ENCODE measurements around the gene METTL22.

METTL22 gene, protein sequence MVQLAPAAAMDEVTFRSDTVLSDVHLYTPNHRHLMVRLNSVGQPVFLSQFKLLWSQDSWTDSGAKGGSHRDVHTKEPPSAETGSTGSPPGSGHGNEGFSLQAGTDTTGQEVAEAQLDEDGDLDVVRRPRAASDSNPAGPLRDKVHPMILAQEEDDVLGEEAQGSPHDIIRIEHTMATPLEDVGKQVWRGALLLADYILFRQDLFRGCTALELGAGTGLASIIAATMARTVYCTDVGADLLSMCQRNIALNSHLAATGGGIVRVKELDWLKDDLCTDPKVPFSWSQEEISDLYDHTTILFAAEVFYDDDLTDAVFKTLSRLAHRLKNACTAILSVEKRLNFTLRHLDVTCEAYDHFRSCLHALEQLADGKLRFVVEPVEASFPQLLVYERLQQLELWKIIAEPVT

DNA sequence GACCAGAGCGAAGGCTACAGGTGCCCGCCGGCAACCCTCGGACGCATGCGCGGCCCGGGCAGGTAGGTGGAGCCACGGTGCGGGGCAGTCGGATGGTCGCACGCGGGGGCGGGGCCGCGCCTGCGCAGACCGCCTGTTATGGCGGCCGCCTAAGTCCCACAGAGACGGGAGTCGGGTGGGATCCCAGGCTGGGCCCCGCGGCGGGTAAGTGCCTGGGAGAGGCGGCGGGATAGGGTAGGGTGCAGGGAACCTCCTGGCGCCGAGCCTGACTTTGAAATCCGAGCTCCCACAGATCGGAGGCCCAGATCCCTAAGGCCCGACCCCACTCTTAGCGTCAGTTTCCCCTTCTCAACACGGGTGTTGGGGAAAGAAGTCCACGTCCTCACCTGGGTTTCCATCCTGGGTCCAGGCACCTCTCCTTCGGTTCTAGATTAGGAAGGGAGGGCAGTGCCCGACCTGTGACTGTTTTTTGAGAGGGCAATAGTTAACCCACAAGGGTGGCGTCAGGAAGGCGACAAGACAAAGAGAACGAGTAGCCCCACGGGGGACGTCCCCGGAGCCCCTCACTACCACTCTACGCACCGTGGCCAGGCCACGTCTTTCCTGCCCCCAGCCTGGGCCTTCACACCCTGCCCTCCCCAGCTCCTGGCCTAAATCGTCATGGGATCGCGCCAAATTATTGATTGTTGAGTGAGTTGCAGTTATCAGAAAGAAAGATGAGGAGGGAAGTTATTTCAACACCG, at the start of gene METTL22:
Gene METTL22, plus strand, starts transcription at position 127 of the 743 bp plus-strand sequence. CDS start 3,968 bp downstream, outside the sequence.
- DNase-seq = peak; percentile 86

DNA sequence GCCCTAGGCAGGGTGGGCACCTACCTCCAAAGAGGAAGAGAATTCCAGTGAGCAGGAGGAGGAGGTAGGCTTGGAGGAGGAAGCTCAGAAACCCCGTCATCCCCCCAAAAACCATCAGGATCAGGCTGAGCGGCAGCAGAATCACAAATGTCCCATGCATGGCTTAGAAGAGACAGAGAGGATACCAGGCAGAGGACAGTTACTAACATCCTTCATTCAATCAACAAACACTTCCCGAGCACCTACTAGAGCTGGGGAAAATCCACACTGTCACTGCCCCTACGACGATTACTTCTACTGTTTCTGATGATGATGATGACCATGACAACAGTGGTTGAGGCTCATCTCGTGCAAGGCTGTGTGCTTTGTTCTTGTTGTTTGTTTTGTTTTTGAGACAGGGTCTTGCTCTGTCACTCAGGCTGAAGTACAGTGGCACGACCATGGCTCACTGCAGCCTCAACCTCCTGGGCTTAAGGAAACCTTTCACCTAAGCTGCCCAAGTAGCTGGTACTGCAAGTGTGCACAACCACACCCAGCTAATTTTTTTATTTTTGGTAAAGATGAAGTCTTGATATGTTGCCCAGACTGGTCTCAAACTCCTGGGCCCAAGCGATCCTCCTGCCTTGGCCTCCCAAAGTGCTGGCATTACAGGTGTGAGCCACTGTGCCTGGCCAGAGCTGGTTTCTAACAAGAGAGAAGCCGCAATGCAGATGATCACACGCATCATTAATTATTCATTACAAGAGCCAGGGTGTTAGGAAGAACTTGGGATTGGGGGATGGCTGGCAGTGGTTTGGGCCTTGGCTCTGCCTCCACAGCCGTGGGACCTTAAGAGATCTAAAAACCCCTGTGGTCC, 49.2 kb upstream of the METTL22 start:
- DNase-seq = no peak

DNA sequence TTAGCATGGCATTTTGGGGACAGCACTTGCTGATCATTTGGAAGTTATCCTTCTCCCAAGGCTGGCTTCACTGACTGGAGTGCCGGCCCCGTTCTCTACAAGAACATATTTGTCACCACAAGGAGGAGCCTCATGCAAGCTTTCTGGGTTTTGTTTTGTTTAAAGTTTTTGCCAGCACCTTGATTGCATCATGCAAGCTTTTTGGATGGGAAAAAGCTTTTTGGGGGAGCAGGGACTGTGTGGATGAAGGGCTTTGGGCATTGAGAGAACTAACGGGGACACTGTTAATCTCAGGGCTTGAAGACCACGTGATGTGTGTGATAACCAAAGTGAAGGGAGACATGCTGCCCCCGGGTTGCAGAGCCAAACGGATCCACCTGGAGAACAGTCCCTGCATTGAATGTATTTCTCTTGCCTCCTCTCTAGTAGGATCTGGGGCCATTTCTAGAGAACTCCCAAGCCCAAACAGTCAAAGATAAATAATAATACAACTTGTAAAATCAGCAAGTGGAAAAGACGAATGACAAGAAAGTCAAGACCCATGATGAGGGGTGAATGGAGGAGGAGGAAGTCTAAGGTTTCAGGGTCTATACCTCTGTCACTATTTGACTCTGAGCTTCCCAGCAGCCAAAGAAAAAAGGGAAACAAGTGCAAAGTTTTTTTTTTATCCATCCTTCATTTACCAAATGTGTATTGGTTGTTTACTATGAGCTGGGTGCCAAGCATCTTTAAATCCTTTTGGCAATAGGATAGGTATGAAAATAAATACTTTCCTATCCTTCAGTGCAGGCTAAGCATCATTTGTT, 48.4 kb upstream of the METTL22 start:
- DNase-seq = no peak

DNA sequence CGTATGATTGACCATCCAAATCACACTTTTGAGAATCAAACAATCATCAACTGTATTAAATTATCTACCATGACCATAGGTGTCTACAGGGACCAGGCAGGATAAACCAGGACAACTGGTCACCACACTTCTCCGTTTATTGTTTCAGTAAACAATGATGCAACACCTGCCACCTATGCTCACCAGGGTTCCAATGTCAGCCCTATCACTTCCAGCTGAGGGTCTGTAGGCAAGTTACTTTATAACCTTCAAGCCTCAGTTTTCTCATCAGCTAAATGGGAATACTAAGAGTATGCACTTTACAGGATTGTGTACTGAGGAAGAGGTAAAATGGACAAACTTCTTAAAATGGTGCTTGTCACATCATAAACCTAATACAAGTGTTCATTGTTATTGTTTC, 46.1 kb upstream of the METTL22 start:
- DNase-seq = no peak

DNA sequence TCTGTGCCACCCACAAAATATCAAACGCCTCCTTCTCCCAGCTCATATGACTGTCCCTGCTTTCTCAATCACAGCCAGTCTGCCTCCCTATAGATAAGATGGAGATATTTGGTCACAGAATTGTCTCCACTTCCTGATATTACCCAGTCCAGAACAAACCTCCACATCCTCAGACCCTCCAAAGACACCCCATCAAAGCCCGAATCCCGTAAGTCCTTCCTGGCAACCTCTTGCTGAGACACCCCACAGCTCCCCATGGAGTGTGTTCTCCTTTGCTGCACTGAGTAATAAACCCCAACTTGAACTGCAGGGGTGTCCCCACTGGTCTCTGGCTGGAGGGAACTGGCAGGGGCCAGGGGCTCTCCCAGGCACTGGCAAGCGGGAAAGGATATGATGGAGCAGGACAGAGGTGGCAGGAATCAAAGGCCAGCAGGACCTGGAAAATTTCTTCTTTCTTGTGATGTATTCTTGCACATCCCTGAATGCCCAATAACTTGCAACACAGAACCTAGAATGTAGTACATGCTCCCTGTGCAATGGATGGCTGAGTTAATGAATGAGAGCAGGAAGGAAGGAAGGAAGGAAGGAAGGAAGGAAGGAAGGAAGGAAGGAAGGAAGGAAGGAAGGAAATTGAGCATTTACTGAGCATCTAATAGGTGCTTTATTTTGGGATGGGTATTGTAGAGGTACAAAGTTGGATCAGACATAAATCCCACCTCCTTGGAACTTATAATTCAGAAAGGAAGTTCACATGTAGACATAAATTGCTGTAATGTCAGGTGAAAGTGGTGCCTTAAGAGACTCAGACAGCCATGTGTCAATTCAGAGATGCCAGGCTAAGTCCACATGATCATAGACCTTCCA, 45.1 kb upstream of the METTL22 start:
- DNase-seq = no peak

DNA sequence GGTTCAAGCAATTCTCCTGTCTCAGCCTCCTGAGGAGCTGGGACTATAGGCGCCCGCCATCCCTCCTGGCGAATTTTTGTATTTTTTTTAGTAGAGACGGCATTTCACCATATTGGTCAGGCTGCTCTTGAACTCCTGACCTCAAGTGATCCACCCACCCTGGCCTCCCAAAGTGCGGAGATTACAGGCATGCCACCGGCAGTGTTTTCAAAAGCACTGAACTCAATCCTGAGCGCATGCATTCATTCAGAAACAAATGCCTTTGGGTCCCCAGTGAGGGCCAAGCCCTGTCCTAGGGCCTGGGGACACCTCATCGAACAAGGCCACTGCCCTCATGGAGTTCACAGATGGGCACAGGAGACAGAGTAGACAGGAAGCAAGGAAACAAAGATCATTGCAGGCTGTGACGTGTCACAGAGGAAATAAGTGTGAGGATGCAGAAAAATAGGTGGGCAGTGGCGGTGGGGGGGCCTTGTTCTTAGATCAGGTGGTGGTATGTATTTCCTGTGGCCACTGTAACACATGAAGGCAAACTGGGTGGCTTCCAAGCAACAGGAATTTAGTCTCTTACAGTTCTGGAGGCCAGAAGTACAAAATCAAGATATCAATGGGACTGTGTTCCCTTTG, 43.7 kb upstream of the METTL22 start:
- no peak for DNase-seq

DNA sequence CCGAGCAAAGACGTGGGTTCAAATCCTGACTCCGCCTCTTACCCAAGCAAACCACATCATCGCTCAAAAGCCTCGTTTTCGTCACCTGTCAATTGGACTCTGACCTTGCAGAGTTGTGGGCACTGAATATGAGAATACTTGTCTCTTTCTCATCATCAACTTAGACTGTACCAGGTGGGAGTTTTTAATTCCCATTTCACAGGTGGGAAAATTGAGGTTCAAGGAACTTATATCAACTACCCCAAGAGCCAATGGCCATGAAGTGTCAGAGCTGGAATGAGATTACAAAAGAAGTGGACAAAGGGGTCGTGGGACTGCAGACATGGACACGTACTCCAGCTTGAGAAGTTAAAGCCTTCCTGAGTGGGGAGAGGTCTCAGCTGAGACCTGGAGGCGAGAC, 41.9 kb upstream of the METTL22 start:
- DNase-seq = no peak

DNA sequence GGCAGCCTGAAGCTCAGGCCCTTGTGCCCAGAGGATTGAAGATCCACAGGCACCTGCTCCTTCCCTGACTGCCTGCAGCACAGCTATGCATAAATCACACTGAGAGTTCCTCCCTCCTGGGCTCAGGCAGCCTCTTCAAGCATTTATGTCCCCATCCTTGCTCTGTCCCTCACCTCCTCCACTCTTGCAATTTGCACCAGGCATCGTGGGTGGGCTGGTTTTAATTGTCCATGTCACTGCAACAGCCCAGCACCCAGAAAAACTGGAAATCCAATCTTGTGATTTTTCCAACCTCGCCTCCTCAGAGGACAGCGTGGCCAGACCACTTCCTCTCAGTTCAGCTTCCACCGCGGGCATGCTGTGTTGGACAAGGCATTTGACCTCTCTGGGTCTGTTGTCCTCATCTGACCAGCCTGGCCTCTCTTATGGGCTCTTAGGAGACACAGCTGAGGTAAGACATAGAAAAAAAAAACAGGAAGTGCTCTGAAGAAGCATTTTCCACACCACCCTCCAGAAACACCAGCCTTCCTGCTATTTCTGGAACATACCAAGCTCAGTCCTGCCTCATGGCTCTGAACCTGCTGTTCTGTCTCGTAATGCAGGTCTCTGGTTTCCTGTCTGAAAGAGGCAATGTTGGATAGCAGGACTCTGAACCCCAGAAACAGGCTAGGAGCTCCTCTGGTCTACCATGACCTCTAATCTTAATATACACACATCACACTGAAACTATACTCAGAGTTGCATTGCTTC, 39.5 kb upstream of the METTL22 start:
- DNase-seq = no peak

DNA sequence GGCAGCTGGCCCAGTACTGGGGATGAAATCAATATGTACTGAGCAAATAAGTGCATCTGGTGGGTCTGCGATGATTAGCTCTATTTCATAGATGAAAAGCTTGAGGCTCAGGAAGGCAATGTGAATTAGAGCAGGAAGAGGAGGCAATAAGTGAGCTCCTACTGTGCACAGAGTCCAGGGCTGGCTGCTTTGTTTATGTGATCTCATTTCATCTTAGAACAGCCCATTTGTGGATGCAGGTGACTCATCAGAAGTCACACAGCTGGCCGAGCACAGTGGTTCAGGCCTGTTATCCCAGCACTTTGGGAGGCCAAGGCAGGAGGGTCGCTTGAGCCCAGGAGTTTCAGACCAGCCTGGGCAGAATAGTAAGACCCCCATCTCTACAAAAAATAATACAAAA, 38.3 kb upstream of the METTL22 start:
- no peak for DNase-seq

DNA sequence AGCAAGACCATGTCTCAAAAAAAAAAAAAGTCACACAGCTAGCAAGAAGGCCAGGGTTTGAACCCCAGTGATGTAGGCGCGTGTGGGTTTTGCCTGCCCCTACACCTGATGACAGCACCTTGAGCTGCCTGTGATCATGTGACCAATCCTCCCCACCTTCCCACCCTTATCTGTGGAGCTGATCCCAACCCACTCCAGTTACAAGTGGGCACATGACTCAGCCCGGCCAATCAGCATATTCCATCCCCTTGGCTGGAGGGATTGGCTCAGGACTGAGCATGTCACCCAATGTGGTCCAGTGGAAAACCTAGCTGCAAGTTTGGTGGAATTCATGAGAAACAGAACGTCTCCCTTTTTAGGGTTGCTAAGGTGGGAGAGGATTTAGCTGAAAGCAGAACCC, 37.8 kb upstream of the METTL22 start:
- DNase-seq = no peak

DNA sequence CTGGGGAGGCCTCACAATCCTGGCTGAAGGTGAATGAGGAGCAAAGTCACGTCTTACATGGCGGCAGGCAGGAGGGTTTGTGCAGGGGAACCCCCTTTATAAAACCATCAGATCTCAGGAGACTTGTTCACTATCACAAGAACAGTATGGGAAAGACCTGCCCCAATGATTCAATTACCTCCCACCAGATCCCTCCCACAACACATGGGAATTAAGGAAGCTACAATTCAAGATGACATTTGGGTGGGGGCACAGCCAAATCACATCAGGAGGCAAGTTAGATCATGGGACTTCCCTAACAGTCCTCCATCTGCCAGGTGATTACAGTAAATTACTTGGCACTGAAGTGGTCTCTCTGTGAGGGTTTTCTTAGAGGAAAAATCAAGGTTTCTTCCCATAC, 36.5 kb upstream of the METTL22 start:
- no peak for DNase-seq

DNA sequence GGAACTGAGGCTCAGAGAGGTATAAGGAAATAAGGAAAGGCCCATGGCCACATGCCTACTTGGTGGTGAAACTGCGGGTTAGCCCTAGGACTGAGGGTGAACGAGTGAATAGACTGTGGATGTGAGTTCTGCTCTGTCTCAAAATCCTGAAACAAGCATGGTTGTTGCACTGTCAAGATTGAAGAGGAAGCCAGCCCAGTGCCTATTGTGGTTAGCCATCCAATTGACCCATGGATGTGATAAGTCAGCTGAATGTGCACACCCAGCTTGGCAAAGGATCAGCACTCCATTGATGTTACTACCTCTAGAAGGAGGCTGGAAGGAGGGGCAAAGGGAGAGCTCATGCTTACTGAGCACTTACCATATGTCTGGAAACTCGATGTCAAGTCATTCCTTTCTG, 35.6 kb upstream of the METTL22 start:
- no peak for DNase-seq

DNA sequence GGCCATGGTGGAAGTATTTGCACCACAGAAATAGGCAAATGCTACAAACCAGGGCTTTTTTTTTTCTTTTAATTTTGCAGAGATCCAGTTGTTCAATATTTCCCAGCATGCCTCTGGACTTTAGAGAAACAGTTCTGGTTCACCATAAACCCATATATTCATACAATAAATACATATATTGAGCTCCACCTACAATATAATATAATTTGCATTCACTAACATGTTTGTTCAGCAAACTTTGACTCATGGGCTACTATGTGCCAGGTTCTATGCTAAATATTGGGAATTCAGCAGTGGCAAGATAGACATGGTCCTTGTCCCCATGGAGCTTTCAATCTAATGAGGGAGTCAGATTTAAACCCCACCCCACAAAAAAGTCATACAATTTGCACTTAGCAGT, 34.4 kb upstream of the METTL22 start:
- no peak for DNase-seq

DNA sequence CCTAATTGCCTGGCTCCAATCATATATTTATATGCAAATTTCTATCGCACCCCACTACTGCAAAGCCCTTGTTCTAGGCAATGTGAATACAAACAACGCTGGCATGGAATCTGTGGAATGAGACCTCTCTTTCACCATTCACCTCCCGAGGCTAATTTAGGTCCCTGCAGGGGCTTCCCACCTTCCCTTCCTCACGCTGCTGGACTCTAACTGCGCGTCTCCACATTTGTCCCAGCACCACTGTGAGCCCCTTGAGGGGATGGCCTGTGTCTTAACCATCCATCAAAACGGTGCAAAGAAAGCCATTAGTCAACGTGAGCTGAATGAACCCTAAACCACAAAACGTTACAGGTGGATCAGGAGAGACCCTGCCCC, 32.8 kb upstream of the METTL22 start:
- no peak for DNase-seq

DNA sequence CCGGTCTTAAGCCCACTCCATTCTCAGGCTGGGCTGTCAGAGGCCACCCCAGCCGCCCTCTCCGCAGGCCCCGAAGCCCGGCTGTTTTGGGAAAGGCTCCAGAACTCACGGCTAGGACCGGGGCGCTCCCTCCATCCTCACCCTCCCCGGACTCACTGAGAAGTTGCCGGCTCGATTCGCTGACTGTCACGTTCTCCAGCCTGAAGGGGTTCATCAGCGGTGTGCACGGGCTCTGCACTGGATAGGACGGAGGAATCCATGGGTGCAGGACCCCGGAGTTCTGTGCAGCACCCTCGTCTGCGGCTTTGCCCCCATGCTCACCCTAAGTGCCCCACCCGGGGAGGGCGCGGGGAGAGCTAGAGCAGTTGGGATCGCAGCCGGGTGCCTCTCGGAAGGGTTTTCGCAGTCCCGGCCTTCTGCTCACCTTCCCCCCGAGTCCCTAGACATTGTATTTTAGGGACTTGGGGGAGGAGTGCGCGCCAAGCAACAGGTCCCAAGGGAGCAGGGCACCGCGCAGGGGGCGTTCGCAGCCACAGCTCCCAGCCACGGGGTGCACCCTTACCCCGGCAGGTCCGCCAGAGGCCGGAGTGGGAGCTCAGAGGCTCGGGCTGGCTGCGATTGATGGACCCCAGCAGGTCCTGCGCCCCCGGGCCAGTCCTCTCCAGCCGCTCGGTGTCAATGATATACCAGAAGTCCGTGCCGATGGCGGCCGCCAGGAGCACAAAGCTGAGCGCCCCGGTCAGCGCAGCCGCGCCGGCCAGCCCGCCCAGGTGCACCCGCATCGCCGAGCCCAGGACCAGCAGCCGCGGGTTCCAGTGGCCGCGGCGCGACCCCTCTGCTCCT, 32.2 kb upstream of the METTL22 start:
- no peak for DNase-seq

DNA sequence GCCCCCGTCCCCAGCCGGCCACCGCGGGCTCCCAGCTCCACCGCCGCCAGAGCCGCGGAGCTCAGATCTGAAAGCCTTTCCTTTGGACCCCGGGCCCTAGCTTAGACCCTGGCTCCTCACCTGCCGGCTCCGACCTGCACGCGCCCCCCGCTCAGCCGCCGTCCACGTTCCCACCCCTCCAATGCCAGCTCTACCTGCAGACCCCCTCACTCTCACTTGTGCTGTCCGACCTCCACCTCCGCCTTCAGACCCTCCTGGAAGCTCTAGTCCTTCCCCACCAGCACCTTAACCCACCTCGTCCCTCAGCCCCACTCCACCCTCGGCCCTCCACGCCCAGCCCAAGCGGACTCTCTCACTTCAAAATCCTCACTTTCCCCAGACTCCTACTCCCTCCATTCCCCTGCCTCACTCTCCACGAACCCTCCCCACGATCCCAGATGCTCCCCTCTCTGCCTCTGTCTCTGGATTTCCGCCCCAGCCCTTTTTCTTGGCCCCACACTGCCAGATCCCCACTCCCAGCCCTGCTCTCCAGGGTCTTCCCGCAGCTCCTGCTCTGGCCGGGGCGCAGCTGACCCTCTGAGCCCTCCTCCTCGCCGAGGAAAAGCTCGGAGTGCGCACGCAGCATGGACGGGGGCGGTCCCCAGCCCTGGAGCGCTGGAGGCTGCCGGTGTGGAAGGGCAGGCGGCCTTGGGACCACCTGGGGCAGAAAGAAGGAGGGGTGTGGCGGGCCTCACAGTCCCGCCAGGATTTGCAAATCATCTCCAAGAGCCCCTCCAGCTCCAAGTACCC, 31.4 kb upstream of the METTL22 start, which contains the start of gene TMEM114:
Gene TMEM114, minus strand, starts transcription at position 612 of the 789 bp plus-strand sequence. CDS start 673 bp downstream, outside the sequence.
- DNase-seq = no peak

DNA sequence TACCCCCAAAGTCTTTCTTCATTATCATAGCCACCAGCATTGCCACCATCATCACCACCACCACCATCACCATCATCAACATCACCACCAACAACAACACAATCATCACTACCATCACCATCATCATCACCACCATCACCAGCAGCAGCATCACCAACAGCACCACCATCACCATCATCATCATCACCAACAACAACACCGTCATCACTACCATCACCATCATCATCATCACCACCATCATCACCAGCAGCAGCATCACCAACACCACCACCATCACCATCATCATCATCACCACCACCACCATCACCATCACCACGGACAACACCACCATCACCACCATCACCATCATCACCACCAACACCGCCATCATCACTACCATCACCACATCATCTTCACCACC, 30.7 kb upstream of the METTL22 start:
- DNase-seq = no peak

DNA sequence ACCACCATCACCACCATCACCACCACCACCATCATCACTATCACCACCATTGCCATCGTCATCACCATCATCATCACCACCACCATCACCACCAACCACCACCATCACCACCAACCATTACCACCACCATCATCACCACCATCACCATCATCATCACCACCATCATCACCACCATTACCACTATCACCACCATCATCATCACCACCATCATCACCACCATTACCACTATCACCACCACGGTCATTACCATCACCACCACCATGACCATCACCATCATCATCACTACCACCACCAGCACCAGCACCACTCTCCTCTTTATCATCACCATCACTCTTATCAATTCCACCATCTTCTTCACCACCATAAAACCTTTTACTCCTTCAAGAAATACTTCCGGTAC, 30.0 kb upstream of the METTL22 start:
- no peak for DNase-seq

All from activated CD4-positive, alpha-beta T cell treated with anti-CD3 and anti-CD28 coated beads for 1 hour (primary cell).